IgD-negative memory B cell (primary cell): ENCODE data around the gene PLCD1. TPM values are rescaled to one million over a fixed set of nuclear protein-coding genes. Genes with fewer than 3 reads are reported as not detected.

ENCODE experiments used
- H3K27ac Mint-ChIP-seq, 3 donors: one replicate each; pipeline ENCODE4 v1.8.0; 2020 to 2022; ENCODE audit warnings: mild to moderate bottlenecking in 3 of 3, mixed read lengths in 3 of 3, moderate library complexity in 1 of 3
- H3K27me3 Mint-ChIP-seq: one replicate; pipeline ENCODE4 v1.8.0; 2021; ENCODE audit warnings: mixed read lengths
- H3K36me3 Mint-ChIP-seq: one replicate; pipeline ENCODE4 v1.8.0; 2020; ENCODE audit warnings: mild to moderate bottlenecking, mixed read lengths
- H3K4me1 Mint-ChIP-seq, 3 donors: one replicate each; pipeline ENCODE4 v1.8.0; 2020 to 2022; ENCODE audit warnings: mixed read lengths in 3 of 3, mild to moderate bottlenecking in 1 of 3
- H3K4me3 Mint-ChIP-seq, 4 donors: one replicate each; pipeline ENCODE4 v1.8.0; 2020 to 2022; ENCODE audit warnings: mild to moderate bottlenecking in 4 of 4, mixed read lengths in 4 of 4, moderate library complexity in 3 of 4
- H3K9me3 Mint-ChIP-seq, 3 donors: one replicate each; pipeline ENCODE4 v1.8.0; 2020 to 2021; ENCODE audit warnings: mixed read lengths in 3 of 3, mild to moderate bottlenecking in 1 of 3
- polyA plus RNA-seq: library from polyadenylated mRNA; unstranded; fragments of 300-500 nt; fragmentation: Illumina TruSeq; gene quantifications from one replicate; pipeline ENCODE4 v1.2.3, GENCODE V29; 2021

Gene PLCD1
- polyA plus RNA-seq, 1 donor from 2014 or later = 4.6 TPM

DNA sequence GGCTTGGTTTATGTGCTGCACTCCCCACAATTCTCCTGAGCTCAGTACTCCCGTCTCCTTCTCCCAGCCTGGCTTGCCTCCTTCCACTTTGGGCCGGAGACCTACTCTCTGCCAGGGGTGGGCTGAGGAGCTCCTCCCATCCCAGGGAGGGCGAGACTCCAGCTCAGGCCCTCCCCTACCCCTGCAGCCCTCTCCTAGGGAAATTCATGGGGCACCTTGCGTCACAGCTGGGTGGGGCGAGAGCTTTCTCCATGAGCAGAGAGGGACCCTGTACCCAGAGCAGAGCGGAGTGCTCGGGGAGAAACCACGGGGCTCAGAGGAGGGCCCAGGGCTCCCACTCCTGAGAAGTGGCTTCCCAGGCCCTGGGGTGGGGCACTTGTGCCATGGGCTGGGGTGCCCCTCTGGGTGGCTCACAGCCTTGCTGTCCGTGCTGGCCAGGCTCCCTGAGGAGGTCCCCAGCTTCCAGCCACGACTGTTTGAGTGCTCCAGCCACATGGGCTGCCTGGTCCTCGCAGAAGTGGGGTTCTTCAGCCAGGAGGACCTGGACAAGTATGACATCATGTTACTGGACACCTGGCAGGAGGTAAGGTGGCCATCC, 25.5 kb downstream of the PLCD1 start:
- H3K27ac Mint-ChIP-seq = peak overlapping the region in 2 of 3 donors; percentile 33 to 89
- no peaks in the 10 kb centered on the region for H3K36me3 Mint-ChIP-seq
- no peaks in the 10 kb centered on the region for H3K9me3 Mint-ChIP-seq
- no peak overlapping the region for H3K4me3 Mint-ChIP-seq
- no peaks in the 10 kb centered on the region for H3K27me3 Mint-ChIP-seq
- H3K4me1 Mint-ChIP-seq = peaks cover 0 to 17% (median 13%) of the 10 kb centered on the region in 3 donors

DNA sequence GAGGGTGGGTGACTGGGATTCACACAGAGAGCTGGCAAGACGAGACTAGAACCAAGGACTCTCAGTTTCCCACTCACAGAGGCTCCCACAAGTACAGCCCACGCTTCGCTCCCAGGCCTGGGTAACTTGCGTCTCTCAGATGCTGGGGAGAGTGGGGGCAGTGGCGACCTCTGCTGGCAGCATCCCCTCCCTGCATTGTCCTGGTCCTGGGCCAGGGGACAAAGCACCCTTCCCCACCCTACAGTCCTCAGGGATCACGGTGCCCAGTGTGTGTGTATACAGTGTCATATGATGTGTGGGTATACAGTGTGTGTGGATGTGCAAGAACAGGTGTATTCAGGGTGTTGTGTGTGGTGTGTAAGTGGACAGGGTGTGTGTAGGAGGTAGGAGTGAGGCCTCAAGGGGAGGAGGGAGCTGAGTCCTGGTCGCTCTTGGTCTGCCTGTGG, 26.0 kb downstream of the PLCD1 start:
- H3K27ac Mint-ChIP-seq = peak overlapping the region in 1 of 3 donors; percentile 89
- no peak overlapping the region for H3K4me3 Mint-ChIP-seq
- peaks cover 0 to 18% (median 18%) of the 10 kb centered on the region in 3 donors for H3K4me1 Mint-ChIP-seq
- H3K27me3 Mint-ChIP-seq = no peaks in the 10 kb centered on the region
- no peaks in the 10 kb centered on the region for H3K36me3 Mint-ChIP-seq
- H3K9me3 Mint-ChIP-seq = no peaks in the 10 kb centered on the region

DNA sequence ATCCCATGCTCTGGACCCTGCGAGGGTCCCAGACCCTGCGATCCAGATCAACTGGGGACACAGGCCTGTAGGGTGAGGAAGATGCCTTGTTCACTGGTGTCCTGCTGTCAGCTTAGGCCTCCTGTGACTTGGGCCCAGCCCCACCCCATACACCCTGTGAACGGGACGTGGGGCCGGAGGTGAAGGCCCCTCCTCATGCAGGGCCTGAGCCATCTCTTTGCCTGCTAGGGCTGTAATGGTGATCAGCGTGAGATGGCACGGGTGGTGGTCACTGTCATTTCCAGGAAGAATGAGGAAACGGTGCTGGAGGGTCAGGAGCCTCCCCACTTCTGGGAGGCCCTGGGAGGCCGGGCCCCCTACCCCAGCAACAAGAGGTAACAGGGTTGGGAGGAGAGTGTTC, 26.5 kb downstream of the PLCD1 start:
- H3K4me3 Mint-ChIP-seq = no peak overlapping the region
- no peaks in the 10 kb centered on the region for H3K9me3 Mint-ChIP-seq
- no peaks in the 10 kb centered on the region for H3K36me3 Mint-ChIP-seq
- peak overlapping the region in 1 of 3 donors; percentile 89 for H3K27ac Mint-ChIP-seq
- peaks cover 0 to 22% (median 18%) of the 10 kb centered on the region in 3 donors for H3K4me1 Mint-ChIP-seq
- no peaks in the 10 kb centered on the region for H3K27me3 Mint-ChIP-seq

DNA sequence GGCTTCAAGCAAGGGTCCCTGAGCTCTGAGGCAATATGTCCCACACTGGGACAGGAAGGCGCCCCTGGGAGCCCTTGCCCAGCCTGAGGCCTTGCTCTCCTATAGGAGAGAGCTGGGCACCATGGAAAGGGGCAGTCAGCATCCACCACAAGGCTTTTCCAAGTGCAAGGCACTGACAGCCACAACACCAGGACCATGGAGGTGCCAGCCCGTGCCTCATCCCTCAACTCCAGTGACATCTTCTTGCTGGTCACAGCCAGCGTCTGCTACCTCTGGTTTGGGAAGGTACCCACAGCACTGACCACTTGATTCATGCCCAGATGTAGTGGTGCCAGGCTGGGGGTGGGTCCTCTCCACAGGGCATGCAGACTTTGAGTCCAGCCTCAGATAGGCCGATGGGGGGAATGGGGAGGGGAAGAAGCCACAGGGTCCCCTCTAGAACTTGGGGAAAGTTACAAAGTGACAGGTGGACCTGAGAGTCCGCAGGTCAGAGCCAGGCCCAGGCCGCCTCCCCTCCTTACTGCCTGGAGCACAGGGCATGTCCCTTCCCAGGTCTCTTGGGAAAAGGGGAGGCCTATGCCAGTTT, 27.1 kb downstream of the PLCD1 start:
- peak overlapping the region in 1 of 3 donors; percentile 59 for H3K27ac Mint-ChIP-seq
- no peaks in the 10 kb centered on the region for H3K9me3 Mint-ChIP-seq
- no peak overlapping the region for H3K4me3 Mint-ChIP-seq
- no peaks in the 10 kb centered on the region for H3K27me3 Mint-ChIP-seq
- H3K4me1 Mint-ChIP-seq = peaks cover 0 to 23% (median 18%) of the 10 kb centered on the region in 3 donors
- no peaks in the 10 kb centered on the region for H3K36me3 Mint-ChIP-seq

DNA sequence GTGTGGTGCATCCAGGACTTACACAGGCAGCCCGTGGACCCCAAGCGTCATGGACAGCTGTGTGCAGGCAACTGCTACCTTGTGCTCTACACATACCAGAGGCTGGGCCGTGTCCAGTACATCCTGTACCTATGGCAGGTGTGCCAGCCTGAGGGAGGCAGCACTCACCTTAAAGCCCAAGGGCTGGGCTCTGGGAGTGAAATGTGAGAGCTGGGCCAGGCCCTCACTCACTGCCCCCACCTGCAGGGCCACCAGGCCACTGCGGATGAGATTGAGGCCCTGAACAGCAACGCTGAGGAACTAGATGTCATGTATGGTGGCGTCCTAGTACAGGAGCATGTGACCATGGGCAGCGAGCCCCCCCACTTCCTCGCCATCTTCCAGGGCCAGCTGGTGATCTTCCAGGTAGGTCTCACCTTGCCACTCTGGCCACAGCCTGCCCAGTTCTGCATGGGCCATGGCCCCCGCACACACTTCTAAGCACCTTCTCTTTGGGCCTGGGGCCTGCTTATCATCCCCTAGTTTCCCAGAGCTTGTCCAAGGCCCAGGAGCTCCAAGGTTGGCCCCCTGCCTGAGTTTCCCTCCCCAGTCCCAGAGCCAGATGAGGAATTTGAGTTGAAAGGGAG, 27.9 kb downstream of the PLCD1 start:
- no peaks in the 10 kb centered on the region for H3K27me3 Mint-ChIP-seq
- H3K4me1 Mint-ChIP-seq = peaks cover 6 to 27% (median 24%) of the 10 kb centered on the region in 3 donors
- H3K27ac Mint-ChIP-seq = peak overlapping the region in 1 of 3 donors; percentile 59

DNA sequence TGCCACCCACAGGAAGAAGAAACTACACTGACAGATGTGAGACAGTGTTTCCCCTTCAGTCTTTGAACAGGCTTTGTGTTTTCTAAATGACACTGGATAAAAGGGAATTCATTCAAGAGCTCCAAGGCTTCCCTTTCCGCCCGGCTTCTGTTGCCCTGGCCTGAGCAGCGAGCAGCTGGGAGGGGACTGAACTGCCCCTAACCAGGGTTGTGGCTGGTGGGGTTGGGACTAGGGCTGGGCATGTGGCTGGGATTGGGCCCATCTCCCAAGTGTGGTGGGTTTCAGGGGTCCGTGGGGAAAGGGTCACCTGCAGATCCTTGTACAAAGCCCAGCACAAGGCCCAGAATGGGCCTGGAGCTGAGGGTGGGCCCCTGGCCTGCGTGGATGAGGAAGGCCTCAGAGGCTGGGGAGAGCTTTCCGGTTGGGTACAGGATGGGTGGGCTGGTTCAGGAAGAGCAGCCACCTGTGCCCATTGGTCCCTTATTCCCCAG, 28.4 kb downstream of the PLCD1 start:
- H3K9me3 Mint-ChIP-seq = no peaks in the 10 kb centered on the region

More for the DNA sequence above, 27.9 kb downstream of the PLCD1 start:
- peaks cover 4% of the 10 kb centered on the region for H3K36me3 Mint-ChIP-seq
- H3K9me3 Mint-ChIP-seq = no peaks in the 10 kb centered on the region
- H3K4me3 Mint-ChIP-seq = no peak overlapping the region

DNA sequence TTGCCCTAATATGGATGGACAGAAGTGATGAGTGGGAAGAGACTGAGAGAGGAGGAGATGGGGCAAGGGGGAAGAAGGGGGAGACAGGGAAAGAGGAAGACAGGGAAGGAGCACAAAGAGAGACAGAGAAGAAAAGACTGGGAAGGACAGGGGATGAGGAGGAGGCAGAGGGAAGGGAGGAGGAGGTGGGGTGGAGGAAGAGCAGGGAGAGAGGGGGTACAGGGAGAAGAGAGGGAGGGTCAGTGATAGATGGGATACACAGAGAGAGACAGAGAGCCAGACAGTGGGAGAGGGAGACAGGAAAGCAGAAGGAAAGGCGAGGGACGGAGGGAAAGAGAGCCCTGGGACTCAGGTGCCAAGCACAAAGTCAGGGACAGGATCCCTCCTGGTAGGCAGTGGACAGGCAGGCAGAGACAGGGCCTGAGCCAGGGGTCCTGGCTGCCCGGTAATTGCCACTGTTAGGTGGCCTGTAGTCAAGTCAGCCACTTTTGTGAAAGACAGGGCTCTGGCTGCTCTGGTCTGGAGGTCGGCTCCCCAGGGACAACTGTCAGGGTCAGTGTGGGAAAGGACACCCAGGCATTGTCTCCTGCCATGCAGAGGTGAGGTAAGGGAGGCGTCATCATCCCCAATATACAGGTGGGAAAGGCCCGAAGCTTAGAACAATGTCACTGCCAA, 29.1 kb downstream of the PLCD1 start:
- Mint-ChIP-seq H3K4me1 (peaks cover 8 to 32% (median 31%) of the 10 kb centered on the region in 3 donors), H3K4me3 (peak overlapping the region in 1 of 4 donors; percentile 82), H3K9me3 (no peaks in the 10 kb centered on the region), H3K27ac (no peak overlapping the region), H3K27me3 (no peaks in the 10 kb centered on the region), H3K36me3 (peaks cover 5% of the 10 kb centered on the region)

More for the DNA sequence above, 28.4 kb downstream of the PLCD1 start:
- H3K4me3 Mint-ChIP-seq = no peak overlapping the region
- H3K27me3 Mint-ChIP-seq = no peaks in the 10 kb centered on the region
- H3K4me1 Mint-ChIP-seq = peaks cover 8 to 28% (median 27%) of the 10 kb centered on the region in 3 donors
- H3K27ac Mint-ChIP-seq = no peak overlapping the region
- peaks cover 5% of the 10 kb centered on the region for H3K36me3 Mint-ChIP-seq

GRCh38 chr3:37999836-38000235, 29.6 kb downstream of the PLCD1 start:
- Mint-ChIP-seq H3K27me3 (no peaks in the 10 kb centered on the region), H3K4me3 (peak overlapping the region in 3 of 4 donors; percentile 17 to 82 (median 44)), H3K4me1 (peaks cover 11 to 38% (median 35%) of the 10 kb centered on the region in 3 donors)

DNA sequence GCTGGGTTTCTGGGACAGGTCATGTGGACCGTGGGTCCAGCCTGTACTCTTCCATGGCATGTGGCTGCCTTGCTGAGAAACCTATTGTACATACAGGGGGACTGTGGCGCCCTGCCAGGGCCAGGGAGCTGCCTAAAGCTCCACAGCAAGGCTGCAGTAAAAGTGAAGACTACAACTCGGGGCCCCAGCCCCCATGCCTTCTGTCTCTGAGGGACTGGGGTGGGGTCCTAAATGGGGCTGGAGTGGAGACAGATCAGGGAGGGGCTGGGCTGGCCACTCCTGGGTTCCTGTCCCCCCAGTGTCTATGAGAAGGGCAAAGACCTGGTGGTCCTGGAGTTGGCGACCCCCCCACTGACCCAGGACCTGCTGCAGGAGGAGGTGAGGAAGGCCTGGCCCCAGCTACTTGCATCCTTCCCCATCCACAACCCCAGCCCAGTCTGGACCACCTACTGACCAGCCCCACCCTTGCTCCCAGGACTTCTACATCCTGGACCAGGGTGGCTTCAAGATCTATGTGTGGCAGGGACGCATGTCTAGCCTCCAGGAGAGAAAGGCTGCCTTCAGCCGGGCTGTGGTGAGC, 31.6 kb downstream of the PLCD1 start:
- no peaks in the 10 kb centered on the region for H3K9me3 Mint-ChIP-seq
- peaks cover 24 to 44% (median 36%) of the 10 kb centered on the region in 3 donors for H3K4me1 Mint-ChIP-seq
- no peaks in the 10 kb centered on the region for H3K27me3 Mint-ChIP-seq
- H3K36me3 Mint-ChIP-seq = peaks cover 5% of the 10 kb centered on the region
- peak overlapping the region in 3 of 4 donors; percentile 67 to 91 (median 77) for H3K4me3 Mint-ChIP-seq
- H3K27ac Mint-ChIP-seq = peak overlapping the region; percentile 68 to 99 (median 94)

More at GRCh38 chr3:37999836-38000235, 29.6 kb downstream of the PLCD1 start:
- Mint-ChIP-seq H3K36me3 (peaks cover 5% of the 10 kb centered on the region), H3K9me3 (no peaks in the 10 kb centered on the region), H3K27ac (peak overlapping the region in 1 of 3 donors; percentile 5)

GRCh38 chr3:37997342-37997741, 32.1 kb downstream of the PLCD1 start:
- Mint-ChIP-seq H3K9me3 (no peaks in the 10 kb centered on the region), H3K4me1 (peaks cover 24 to 45% (median 36%) of the 10 kb centered on the region in 3 donors), H3K27ac (peak overlapping the region in 2 of 3 donors; percentile 79 to 85), H3K4me3 (no peak overlapping the region), H3K36me3 (peaks cover 5% of the 10 kb centered on the region), H3K27me3 (no peaks in the 10 kb centered on the region)

- Mint-ChIP-seq H3K4me1 (peaks cover 24 to 45% (median 36%) of the 10 kb centered on the region in 3 donors), H3K4me3 (peak overlapping the region in 3 of 4 donors; percentile 1 to 82 (median 77)), H3K9me3 (no peaks in the 10 kb centered on the region), H3K27ac (peak overlapping the region; percentile 13 to 85 (median 79)), H3K36me3 (peaks cover 5% of the 10 kb centered on the region), H3K27me3 (no peaks in the 10 kb centered on the region)
Observed at GRCh38 chr3:37996785-37997301, 32.6 kb downstream of the PLCD1 start.

GRCh38 chr3:37995652-37996641, 33.5 kb downstream of the PLCD1 start:
- Mint-ChIP-seq H3K4me3 (peak overlapping the region in 3 of 4 donors; percentile 95 to 99 (median 98)), H3K36me3 (peaks cover 5% of the 10 kb centered on the region), H3K27me3 (no peaks in the 10 kb centered on the region), H3K27ac (peak overlapping the region; percentile 13 to 85 (median 79)), H3K4me1 (peaks cover 24 to 45% (median 36%) of the 10 kb centered on the region in 3 donors), H3K9me3 (no peaks in the 10 kb centered on the region)

GRCh38 chr3:37994639-37994972, 34.8 kb downstream of the PLCD1 start:
- peaks cover 24 to 44% (median 35%) of the 10 kb centered on the region in 3 donors for H3K4me1 Mint-ChIP-seq
- H3K27me3 Mint-ChIP-seq = no peaks in the 10 kb centered on the region
- peak overlapping the region in 2 of 3 donors; percentile 85 to 98 for H3K27ac Mint-ChIP-seq
- H3K4me3 Mint-ChIP-seq = peak overlapping the region; percentile 95 to 99 (median 96)
- no peaks in the 10 kb centered on the region for H3K9me3 Mint-ChIP-seq
- peaks cover 5% of the 10 kb centered on the region for H3K36me3 Mint-ChIP-seq
